NCI-H2227 (cell line): ENCODE results near the gene SWSAP1.
"Not testable (repeated sequence)": the region's sequence is repeated elsewhere in the genome, so short reads cannot be mapped to it uniquely, and the experiment has no call there.

ENCODE experiments used
- DNase-seq: peaks from one replicate; lab custom pipeline; 2025; ENCODE audit not compliant: unreplicated experiment; lab: John Stamatoyannopoulos, UW

SWSAP1 gene

GRCh38 chr19:11354102-11354501, 20.4 kb upstream of the SWSAP1 start:
- not testable (repeated sequence) for DNase-seq

DNA sequence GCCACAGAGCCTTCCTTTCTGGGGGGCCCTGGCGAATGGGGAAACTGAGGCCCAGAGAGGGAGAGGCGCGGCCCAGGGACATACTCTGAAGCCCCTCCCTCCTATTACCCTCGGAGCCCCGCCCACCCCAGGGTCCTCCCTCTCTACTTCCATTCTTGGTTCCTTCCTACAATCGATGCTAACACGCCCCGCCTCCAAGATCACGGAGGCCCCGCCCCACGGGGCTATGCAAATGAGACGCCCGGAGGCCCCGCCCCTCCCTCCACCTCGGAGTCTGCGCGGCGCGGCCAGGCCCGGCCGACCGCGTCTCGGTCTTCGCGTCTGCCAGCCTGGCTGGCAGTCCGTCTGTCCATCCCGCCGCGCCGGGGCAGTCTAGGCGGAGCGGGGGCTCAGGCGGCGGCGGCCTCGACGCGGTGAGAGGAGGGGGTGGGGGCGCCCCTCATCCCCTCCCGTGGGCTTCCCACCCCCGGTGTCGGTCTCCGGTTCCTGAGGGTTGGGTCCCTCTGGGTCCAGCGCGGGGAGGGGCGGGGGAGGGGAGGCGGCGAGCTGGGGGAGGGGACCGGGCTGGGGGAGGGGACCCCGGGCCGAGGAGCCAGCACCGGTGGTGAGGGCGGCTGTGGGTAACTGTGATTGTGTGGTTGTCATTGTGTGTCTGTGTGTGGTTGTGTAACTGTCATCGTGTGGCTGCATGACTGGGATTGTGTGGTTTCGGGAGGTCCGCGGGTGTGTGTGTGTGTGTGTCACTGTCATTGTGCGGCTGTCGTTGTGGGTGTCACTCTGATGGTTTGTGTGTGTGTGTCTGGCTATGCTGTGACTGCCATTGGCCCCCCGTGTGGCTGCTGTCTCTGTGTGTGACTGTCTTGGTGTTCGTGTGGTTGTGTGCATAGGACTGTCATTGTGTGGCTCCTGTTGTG, 19.0 kb upstream of the SWSAP1 start, which contains the start of gene PLPPR2:
Gene PLPPR2 (plus strand): TSS at position 273 of the 914 bp plus-strand sequence. CDS start 2,242 bp downstream, outside the sequence.
- peak; percentile 92 for DNase-seq

DNA sequence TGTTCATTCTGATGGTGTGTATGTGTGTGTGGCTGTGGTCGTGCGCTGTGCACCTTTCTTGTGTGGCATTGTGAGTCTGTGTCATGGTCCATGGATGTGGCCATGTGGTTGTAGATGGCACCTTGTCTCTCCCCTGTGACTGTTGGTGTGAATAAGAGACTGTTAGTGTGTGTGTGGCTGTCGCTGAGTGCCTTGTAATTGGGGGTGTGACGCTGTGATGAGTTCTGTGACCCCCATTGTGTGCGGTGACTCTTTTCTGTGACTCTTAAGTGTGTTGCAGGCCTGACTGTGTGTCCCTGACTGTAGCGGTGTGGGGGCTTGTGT, 18.4 kb upstream of the SWSAP1 start:
- DNase-seq, result no peak

DNA sequence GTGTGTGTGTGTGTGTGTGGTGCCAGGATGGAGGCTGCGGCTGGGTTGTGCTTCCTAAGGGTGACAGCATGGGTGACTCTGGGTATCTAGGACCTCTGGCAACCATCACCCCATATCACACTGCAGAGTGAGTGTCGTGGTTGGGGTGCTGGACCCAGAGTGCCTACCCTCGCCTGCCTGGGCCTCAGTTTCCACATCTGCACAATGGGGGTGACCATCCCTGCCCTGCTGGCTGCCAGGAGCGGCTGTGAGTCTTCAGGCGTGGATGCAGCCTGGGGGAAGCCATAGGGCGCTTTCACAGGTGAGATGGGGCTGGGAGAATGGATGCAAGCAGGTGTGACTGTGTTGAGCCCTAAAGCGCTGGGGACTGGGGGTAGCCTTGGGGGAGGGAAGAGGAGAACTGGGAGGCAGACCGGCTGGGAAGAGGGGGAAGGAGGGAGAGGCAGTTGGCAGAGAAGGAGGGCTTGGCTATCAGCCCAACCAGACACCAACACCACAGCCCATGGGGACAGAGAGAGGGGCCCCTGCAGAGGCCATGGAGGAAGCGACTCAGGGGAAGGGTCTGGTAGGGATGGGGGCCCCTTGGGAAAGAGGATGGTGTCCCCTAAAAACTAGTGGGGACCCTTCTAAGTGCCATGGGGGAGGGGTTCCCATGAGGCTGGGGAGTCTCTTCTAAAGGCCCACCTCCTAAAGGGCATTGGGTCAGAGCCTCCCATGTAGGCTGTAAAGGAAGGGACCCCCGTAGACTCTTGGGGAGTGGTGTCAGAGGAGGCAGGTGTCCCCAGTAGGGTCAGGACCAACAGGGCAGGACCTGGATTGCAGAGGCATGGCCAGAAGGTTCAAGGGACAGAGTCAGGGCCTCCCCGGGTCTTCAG, 17.6 kb upstream of the SWSAP1 start:
- DNase-seq, result no peak

DNA sequence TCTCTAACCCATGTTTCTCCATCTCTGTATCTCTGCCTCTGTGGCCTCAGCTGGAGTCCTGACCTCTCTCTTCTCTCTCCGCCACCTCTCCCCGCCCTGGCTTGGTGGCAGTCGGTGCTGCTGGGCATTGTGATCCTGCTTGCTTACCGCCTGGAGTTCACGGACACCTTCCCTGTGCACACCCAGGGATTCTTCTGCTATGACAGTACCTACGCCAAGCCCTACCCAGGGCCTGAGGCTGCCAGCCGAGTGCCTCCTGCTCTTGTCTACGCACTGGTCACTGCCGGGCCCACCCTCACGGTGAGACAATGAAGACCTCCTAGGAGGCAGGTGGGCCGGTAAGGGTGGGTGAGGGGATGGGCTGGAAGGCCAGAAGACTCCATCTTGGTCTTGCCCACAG, 15.0 kb upstream of the SWSAP1 start:
- no peak for DNase-seq

DNA sequence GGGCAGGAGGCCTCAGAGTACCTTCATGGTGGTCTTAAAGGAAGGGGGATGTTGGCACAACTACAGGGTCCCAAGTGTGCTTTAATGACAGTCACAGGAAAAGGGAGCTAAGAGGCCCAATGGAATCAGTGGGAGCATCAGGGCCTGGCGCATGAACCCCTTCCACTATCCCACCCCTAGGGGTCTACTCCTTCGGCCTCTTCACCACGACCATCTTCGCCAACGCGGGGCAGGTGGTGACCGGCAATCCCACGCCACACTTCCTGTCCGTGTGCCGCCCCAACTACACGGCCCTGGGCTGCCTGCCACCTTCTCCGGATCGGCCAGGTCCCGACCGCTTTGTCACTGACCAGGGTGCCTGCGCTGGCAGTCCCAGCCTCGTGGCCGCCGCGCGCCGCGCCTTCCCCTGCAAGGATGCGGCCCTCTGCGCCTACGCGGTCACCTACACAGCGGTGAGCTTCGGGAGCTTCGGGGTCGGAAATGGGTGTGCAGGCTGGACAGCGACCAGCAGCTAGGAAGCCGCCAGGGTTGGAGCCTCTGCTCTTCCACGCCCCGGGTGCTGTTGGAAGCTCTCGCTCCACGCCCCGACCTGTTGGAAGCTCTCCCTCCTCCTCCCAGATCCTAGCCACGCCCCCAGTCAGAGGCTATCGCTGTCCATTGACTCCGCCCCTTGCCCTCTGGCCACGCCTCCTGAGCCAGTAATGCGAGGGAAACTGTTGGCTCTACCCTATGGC, 13.3 kb upstream of the SWSAP1 start:
- no peak for DNase-seq

GRCh38 chr19:11361771-11362731, 12.4 kb upstream of the SWSAP1 start:
- no peak for DNase-seq

DNA sequence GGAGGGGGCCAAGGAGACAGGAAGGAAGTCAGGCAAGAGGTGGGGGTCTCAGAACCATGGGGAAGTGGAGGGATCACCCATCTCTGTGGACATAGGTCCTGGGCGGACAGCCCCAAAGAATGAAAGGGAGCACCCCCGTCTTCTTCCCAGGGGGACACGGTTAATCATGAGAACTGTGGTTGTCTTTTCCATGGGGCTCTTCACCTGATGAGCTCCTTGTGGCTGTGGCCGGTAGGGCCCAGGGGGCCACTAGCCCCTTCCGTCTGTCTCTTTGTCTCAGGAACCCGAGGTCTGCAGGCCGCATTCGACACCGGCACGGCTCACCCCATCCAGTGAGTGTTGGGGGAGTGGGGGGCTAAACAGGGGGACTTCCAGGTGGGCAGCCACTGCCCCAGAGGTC, 10.6 kb upstream of the SWSAP1 start:
- no peak for DNase-seq

GRCh38 chr19:11364296-11364904, 10.1 kb upstream of the SWSAP1 start:
- no peak for DNase-seq

DNA sequence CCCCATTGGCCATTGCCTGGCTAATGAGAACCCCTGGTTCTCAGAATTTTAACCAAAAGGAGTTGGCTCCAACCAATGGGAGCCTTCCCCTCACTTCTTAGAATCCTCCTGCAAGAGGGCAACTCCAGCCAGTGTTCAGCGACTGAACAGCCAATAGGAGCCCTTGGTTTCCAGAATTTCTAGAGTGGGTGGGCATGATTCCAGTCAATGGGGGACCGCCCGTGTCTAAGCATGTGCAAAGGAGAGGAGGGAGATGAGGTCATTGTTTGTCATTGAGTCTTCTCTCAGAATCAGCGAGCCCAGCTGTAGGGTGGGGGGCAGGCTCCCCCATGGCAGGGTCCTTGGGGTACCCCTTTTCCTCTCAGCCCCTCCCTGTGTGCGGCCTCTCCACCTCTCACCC, 9.5 kb upstream of the SWSAP1 start:
- no peak for DNase-seq

GRCh38 chr19:11365557-11366117, 8.8 kb upstream of the SWSAP1 start:
- no peak for DNase-seq

DNA sequence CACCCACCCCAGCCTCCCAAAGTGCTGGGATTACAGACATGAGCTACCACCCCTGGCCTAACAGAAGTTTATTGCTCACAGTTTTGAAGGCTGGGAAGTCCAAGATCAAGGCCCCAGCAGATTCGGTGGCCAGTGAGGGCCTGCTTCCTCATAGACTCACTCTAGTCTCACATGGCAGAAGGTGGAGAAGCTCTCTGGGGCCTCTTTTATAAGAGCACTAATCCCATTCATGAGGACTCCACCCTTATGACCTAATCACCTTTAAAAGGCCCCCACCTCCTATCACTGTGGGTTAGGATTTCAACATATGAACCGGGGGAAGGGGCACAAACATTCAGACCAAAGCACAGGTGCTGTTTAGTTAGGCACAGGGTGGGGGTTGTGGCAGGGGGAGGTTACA, 6.9 kb upstream of the SWSAP1 start:
- DNase-seq, result no peak

- no peak for DNase-seq
These were observed 3.7 kb upstream of the SWSAP1 start for GRCh38 chr19:11370744-11371143.

GRCh38 chr19:11373166-11373884, 1.1 kb upstream of the SWSAP1 start:
- peak; percentile 90 for DNase-seq

DNA sequence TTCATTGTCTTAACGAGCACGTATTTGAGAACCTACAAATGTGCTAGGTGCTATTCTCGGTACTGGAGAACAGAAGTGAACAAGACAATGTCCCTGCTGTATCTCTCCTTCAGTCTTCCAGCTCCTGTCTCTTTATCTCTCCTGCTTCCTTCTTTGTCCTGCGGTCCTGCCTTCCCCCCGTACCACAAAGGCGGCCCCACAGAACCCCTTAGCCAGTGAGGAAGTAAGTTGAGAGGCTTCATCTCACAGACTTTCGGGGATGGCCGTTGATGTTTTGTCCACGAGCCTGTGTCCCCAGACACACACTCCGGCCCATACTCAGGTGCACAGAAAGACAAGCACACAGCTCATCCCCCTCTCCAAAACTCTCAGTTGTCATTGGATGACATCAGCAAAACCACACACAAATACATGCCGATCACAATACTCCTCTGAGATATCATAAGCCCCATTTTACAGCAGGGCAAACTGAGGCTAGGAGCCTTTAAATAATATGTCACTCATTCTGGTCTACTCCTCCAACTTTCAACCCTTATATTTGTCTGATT, 507 bp upstream of the SWSAP1 start:
- DNase-seq, result no peak

- DNase-seq, result peak; percentile 59
These were observed 880 bp downstream of the SWSAP1 start for GRCh38 chr19:11375143-11375948.

DNA sequence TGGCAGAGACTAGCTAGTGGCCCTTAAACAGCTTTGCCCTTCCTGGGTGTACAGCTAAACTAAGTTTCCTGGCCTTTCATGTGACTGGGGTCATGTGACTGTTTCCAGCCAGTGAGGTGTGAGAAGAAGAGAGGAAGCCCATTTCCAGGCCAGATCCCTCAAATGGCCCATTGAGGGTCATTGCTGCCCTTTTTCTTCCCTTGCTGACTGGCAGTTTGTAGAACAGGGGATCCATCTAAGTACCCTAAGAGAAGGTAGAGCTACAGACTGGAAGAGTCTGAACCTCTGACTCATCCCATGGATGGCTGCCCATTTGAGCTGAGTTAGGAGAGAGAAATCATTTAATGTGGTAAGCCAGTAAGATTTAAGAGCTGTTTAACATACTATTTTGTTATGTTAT, 2.8 kb downstream of the SWSAP1 start:
- no peak for DNase-seq

DNA sequence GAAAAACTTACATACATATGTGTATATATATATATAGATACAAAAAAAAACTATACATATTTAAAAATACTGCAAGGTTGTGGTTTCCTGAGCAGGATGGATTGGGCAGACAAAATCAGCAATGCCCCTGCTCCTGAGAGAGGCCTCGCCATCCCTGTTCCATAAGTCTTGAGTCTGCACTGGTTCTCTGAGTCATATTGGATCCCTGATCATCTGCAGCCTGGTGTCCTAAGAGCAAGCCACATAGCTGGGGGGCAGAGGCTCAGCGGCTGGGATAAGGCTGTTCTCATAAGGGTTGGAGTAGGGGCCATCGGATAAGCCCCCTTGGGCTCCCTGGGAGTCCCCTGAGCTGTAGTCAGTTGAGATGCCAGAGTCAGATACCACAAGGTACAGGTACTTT, 3.3 kb downstream of the SWSAP1 start:
- no peak for DNase-seq
